WTC11 (cell line): Measurements from ENCODE around the gene SLC25A45. TPM values are rescaled to one million over a fixed set of nuclear protein-coding genes. Genes with fewer than 3 reads are reported as not detected.

Experiments
- ATAC-seq: fragments of 200-7000 bp; cut with Tn5 transposase; 2 replicates; pipeline ENCODE4 v1.10.0; 2021; ENCODE audit warnings: mild to moderate bottlenecking, moderate library complexity
- CTCF ChIA-PET: fragments of 300-600 bp; sonication (Branson Sonifier 250); formaldehyde crosslinking; loops from one replicate; lab custom pipeline; 2021; ENCODE audit warnings: antibody characterized with exemption; lab: Charles Lee
- POLR2A ChIA-PET: fragments of 350-600 bp; sonication (Branson Sonifier 250); formaldehyde crosslinking; loops from one replicate; lab custom pipeline; 2021; ENCODE audit warnings: antibody characterized with exemption; lab: Charles Lee
- DNase-seq: peaks from one replicate; pipeline ENCODE4 v3.0.0; 2021; ENCODE audit warnings: low spot score
- H3K27ac Mint-ChIP-seq: 2 replicates; pipeline ENCODE4 v1.8.0; 2021; ENCODE audit warnings: mixed read lengths
- H3K27me3 Mint-ChIP-seq: 2 replicates; pipeline ENCODE4 v1.8.0; 2021; ENCODE audit warnings: low read depth, mild to moderate bottlenecking, moderate library complexity, mixed read lengths
- H3K36me3 Mint-ChIP-seq: 2 replicates; pipeline ENCODE4 v1.8.0; 2021; ENCODE audit warnings: mixed read lengths
- H3K4me1 Mint-ChIP-seq: 2 replicates; pipeline ENCODE4 v1.8.0; 2022; ENCODE audit warnings: mixed read lengths
- H3K4me3 Mint-ChIP-seq: 2 replicates; pipeline ENCODE4 v1.8.0; 2021; ENCODE audit warnings: mild to moderate bottlenecking, moderate library complexity, mixed read lengths
- H3K9me3 Mint-ChIP-seq: 2 replicates; pipeline ENCODE4 v1.8.0; 2021; ENCODE audit warnings: mixed read lengths
- CDX4 ChIP-seq: fragments of 250-450 bp; sonication (Bioruptor Pico); IDR thresholded peaks from 2 replicates; pipeline ENCODE4 v1.9.0; 2021; ENCODE audit warnings: moderate library complexity, mild to moderate bottlenecking, inconsistent platforms, borderline replicate concordance
- GRHL2 ChIP-seq: fragments of 250-450 bp; sonication (Bioruptor Pico); IDR thresholded peaks from 2 replicates; pipeline ENCODE4 v1.8.0; 2022; ENCODE audit warnings: mild to moderate bottlenecking, moderate library complexity; ENCODE audit not compliant: insufficient replicate concordance, severe bottlenecking
- GTF2I ChIP-seq: fragments of 250-450 bp; sonication (Bioruptor Pico); conservative IDR thresholded peaks from 2 replicates; pipeline ENCODE4 v1.4.0; 2021; ENCODE audit warnings: mild to moderate bottlenecking
- HMGA2 ChIP-seq: fragments of 250-450 bp; sonication (Bioruptor Pico); IDR thresholded peaks from 2 replicates; pipeline ENCODE4 v1.4.0; 2021; ENCODE audit warnings: mild to moderate bottlenecking, moderate library complexity
- NR1H2 ChIP-seq: sonication (generic); formaldehyde crosslinking; IDR thresholded peaks from 2 replicates; pipeline ENCODE4 v1.9.0; 2021; ENCODE audit warnings: mild to moderate bottlenecking, moderate library complexity, missing genetic modification reagents
- NR3C1 ChIP-seq: sonication (generic); formaldehyde crosslinking; conservative IDR thresholded peaks from 2 replicates; pipeline ENCODE4 v1.8.1; 2023; ENCODE audit warnings: low read depth, mild to moderate bottlenecking, missing genetic modification reagents
- RELA ChIP-seq: sonication (generic); formaldehyde crosslinking; IDR thresholded peaks from 2 replicates; pipeline ENCODE4 v1.8.1; 2022; ENCODE audit warnings: missing genetic modification reagents, mild to moderate bottlenecking, borderline replicate concordance
- RORB ChIP-seq: fragments of 250-450 bp; sonication (Bioruptor Pico); IDR thresholded peaks from 2 replicates; pipeline ENCODE4 v1.9.0; 2021; ENCODE audit warnings: mild to moderate bottlenecking
- SOX15 ChIP-seq: fragments of 250-450 bp; sonication (Bioruptor Pico); IDR thresholded peaks from 2 replicates; pipeline ENCODE4 v1.9.0; 2021; ENCODE audit warnings: mild to moderate bottlenecking
- TEAD4 ChIP-seq: sonication (generic); formaldehyde crosslinking; IDR thresholded peaks from 2 replicates; pipeline ENCODE4 v1.8.0; 2022; ENCODE audit warnings: mild to moderate bottlenecking, missing genetic modification reagents
- TP53 ChIP-seq: sonication (generic); formaldehyde crosslinking; IDR thresholded peaks from 2 replicates; pipeline ENCODE4 v1.8.1; 2023; ENCODE audit warnings: mild to moderate bottlenecking, missing genetic modification reagents
- ZNF219 ChIP-seq: sonication (generic); formaldehyde crosslinking; IDR thresholded peaks from 2 replicates; pipeline ENCODE4 v1.8.0; 2023; ENCODE audit warnings: missing genetic modification reagents, mild to moderate bottlenecking, borderline replicate concordance
- ZNF263 ChIP-seq: sonication (generic); formaldehyde crosslinking; IDR thresholded peaks from 2 replicates; pipeline ENCODE4 v1.8.1; 2022; ENCODE audit warnings: low read depth, mild to moderate bottlenecking, moderate library complexity, missing genetic modification reagents
- ZNF396 ChIP-seq: fragments of 250-450 bp; sonication (Bioruptor Pico); IDR thresholded peaks from 2 replicates; pipeline ENCODE4 v1.8.0; 2021; ENCODE audit warnings: mild to moderate bottlenecking, moderate library complexity, borderline replicate concordance
- ZNF512 ChIP-seq: sonication (generic); formaldehyde crosslinking; IDR thresholded peaks from 2 replicates; pipeline ENCODE4 v1.8.1; 2022; ENCODE audit warnings: missing genetic modification reagents, borderline replicate concordance
- total RNA-seq: library from RNA; stranded (reverse); gene quantifications from 3 replicates; pipeline ENCODE4 v1.2.3, GENCODE V29; 2021
- TF ChIP-seq, protein P1 (sequence below): sonication (generic); formaldehyde crosslinking; IDR thresholded peaks from 2 replicates; pipeline ENCODE4 v1.8.1; 2022; ENCODE audit warnings: low read depth, mild to moderate bottlenecking, moderate library complexity, missing genetic modification reagents, borderline replicate concordance
- TF ChIP-seq, protein P2 (sequence below): sonication (generic); formaldehyde crosslinking; IDR thresholded peaks from 2 replicates; pipeline ENCODE4 v1.8.1; 2023; ENCODE audit warnings: mild to moderate bottlenecking, missing genetic modification reagents, moderate library complexity
- TF ChIP-seq, protein P3 (sequence below): sonication (generic); formaldehyde crosslinking; conservative IDR thresholded peaks from 2 replicates; pipeline ENCODE4 v1.8.1; 2023; ENCODE audit warnings: mild to moderate bottlenecking, low read depth, missing genetic modification reagents, moderate library complexity
- TF ChIP-seq, protein P4 (sequence below): sonication (generic); formaldehyde crosslinking; IDR thresholded peaks from 2 replicates; pipeline ENCODE4 v1.8.0; 2022; ENCODE audit warnings: mild to moderate bottlenecking, missing genetic modification reagents
- TF ChIP-seq, protein P5 (sequence below): fragments of 250-450 bp; sonication (Bioruptor Pico); IDR thresholded peaks from 2 replicates; pipeline ENCODE4 v1.8.0; 2021; ENCODE audit warnings: mild to moderate bottlenecking

The SLC25A45 gene
- total RNA-seq, 1 experiment from 2014 or later, result 1.7 TPM

DNA sequence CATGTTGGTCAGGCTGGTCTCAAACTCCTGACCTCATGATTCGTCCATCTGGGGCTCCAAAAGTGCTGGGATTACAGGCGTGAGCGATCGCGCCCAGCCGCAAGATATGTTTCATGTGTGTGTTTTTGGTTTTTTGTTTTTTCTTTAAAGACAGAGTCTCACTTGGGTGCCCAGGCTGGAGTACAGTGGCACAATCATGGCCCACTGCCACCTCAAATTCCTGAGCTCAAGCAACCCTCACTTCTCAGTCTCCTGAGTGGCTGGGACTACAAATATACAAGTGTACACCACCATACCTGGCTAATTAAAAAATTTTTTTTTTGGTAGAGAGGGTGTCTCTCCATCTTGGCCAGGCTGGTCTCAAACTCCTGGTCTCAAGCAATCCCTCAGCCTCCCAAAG lies 19.5 kb downstream of the SLC25A45 start:
- H3K4me1 Mint-ChIP-seq, result peaks cover 9% of the 10 kb centered on the region; the same call in 1 of the 2 replicates
- CTCF ChIA-PET, result interaction anchor here (0.6 to 1.0 kb wide), 2 partner anchors 145 to 147 kb away, joined by 3 read pairs; no protein-coding TSS in a partner anchor
- DNase-seq, result no peak
- TF ChIP-seq, protein P1, sequence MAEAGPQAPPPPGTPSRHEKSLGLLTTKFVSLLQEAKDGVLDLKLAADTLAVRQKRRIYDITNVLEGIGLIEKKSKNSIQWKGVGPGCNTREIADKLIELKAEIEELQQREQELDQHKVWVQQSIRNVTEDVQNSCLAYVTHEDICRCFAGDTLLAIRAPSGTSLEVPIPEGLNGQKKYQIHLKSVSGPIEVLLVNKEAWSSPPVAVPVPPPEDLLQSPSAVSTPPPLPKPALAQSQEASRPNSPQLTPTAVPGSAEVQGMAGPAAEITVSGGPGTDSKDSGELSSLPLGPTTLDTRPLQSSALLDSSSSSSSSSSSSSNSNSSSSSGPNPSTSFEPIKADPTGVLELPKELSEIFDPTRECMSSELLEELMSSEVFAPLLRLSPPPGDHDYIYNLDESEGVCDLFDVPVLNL, result no peak
- TF ChIP-seq ZNF396 (CRISPR knock-in tag) (no peak), GRHL2 (no peak), ZNF512 (CRISPR knock-in tag) (no peak), NR3C1 (CRISPR knock-in tag) (no peak), RORB (CRISPR knock-in tag) (no peak), RELA (CRISPR knock-in tag) (no peak), GTF2I (CRISPR knock-in tag) (no peak), ZNF263 (no peak), TP53 (CRISPR knock-in tag) (no peak), NR1H2 (CRISPR knock-in tag) (no peak), HMGA2 (CRISPR knock-in tag) (no peak), SOX15 (CRISPR knock-in tag) (no peak), ZNF219 (CRISPR knock-in tag) (no peak), CDX4 (CRISPR knock-in tag) (no peak), TEAD4 (CRISPR knock-in tag) (no peak)
- TF ChIP-seq, protein P2, sequence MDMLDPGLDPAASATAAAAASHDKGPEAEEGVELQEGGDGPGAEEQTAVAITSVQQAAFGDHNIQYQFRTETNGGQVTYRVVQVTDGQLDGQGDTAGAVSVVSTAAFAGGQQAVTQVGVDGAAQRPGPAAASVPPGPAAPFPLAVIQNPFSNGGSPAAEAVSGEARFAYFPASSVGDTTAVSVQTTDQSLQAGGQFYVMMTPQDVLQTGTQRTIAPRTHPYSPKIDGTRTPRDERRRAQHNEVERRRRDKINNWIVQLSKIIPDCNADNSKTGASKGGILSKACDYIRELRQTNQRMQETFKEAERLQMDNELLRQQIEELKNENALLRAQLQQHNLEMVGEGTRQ, result no peak
- TF ChIP-seq, protein P3, sequence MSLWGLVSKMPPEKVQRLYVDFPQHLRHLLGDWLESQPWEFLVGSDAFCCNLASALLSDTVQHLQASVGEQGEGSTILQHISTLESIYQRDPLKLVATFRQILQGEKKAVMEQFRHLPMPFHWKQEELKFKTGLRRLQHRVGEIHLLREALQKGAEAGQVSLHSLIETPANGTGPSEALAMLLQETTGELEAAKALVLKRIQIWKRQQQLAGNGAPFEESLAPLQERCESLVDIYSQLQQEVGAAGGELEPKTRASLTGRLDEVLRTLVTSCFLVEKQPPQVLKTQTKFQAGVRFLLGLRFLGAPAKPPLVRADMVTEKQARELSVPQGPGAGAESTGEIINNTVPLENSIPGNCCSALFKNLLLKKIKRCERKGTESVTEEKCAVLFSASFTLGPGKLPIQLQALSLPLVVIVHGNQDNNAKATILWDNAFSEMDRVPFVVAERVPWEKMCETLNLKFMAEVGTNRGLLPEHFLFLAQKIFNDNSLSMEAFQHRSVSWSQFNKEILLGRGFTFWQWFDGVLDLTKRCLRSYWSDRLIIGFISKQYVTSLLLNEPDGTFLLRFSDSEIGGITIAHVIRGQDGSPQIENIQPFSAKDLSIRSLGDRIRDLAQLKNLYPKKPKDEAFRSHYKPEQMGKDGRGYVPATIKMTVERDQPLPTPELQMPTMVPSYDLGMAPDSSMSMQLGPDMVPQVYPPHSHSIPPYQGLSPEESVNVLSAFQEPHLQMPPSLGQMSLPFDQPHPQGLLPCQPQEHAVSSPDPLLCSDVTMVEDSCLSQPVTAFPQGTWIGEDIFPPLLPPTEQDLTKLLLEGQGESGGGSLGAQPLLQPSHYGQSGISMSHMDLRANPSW (CRISPR knock-in tag), result no peak
- TF ChIP-seq, protein P4, sequence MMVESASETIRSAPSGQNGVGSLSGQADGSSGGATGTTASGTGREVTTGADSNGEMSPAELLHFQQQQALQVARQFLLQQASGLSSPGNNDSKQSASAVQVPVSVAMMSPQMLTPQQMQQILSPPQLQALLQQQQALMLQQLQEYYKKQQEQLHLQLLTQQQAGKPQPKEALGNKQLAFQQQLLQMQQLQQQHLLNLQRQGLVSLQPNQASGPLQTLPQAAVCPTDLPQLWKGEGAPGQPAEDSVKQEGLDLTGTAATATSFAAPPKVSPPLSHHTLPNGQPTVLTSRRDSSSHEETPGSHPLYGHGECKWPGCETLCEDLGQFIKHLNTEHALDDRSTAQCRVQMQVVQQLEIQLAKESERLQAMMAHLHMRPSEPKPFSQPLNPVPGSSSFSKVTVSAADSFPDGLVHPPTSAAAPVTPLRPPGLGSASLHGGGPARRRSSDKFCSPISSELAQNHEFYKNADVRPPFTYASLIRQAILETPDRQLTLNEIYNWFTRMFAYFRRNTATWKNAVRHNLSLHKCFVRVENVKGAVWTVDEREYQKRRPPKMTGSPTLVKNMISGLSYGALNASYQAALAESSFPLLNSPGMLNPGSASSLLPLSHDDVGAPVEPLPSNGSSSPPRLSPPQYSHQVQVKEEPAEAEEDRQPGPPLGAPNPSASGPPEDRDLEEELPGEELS, result no peak
- TF ChIP-seq, protein P5, sequence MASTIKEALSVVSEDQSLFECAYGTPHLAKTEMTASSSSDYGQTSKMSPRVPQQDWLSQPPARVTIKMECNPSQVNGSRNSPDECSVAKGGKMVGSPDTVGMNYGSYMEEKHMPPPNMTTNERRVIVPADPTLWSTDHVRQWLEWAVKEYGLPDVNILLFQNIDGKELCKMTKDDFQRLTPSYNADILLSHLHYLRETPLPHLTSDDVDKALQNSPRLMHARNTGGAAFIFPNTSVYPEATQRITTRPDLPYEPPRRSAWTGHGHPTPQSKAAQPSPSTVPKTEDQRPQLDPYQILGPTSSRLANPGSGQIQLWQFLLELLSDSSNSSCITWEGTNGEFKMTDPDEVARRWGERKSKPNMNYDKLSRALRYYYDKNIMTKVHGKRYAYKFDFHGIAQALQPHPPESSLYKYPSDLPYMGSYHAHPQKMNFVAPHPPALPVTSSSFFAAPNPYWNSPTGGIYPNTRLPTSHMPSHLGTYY, result no peak
- H3K27me3 Mint-ChIP-seq, result peaks cover 4% of the 10 kb centered on the region; the same call in 1 of the 2 replicates
- H3K9me3 Mint-ChIP-seq, result no peaks in the 10 kb centered on the region
- H3K36me3 Mint-ChIP-seq, result no peaks in the 10 kb centered on the region
- no peak overlapping the region for H3K4me3 Mint-ChIP-seq
- POLR2A ChIA-PET, result no interaction called here
- no peak for ATAC-seq
- H3K27ac Mint-ChIP-seq, result no peak overlapping the region
